CD4-positive, alpha-beta T cell (primary cell): ENCODE data around the gene MORC3. TPM values are rescaled to one million over a fixed set of nuclear protein-coding genes. Genes with fewer than 3 reads are reported as not detected.
"Not testable (repeated sequence)": the region's sequence is repeated elsewhere in the genome, so short reads cannot be mapped to it uniquely, and the experiment has no call there.

Experiments
- ATAC-seq: fragments of 200-7000 bp; cut with Tn5 transposase; one replicate; pipeline ENCODE4 v1.10.0; 2022; ENCODE audit warnings: mild to moderate bottlenecking; ENCODE audit not compliant: poor library complexity
- CTCF ChIA-PET: fragments of 350-600 bp; sonication (Branson Sonifier 250); formaldehyde crosslinking; loops from one replicate; lab custom pipeline; 2021; ENCODE audit warnings: antibody characterized with exemption, inconsistent platforms; lab: Charles Lee
- POLR2A ChIA-PET: fragments of 350-600 bp; sonication (Branson Sonifier 250); formaldehyde crosslinking; loops from one replicate; lab custom pipeline; 2021; ENCODE audit warnings: antibody characterized with exemption, inconsistent platforms; lab: Charles Lee
- DNase-seq, 14 experiments: peaks; one replicate each; pipeline ENCODE4 v3.0.0-alpha.2; 2013 to 2020; ENCODE audit warnings: mixed read lengths in 2 of 14
- H3K27ac ChIP-seq, 2 donors: one replicate each; pipeline versions ENCODE4 v1.5.1 to v1.7.0; 2013; ENCODE audit warnings: low read length in 2 of 2, low read depth in 1 of 2, mild to moderate bottlenecking in 1 of 2
- H3K27me3 ChIP-seq, 2 experiments: 1 replicate in 1 of 2; 2 replicates in 1 of 2; pipeline versions ENCODE4 v1.6.1 to v1.7.0; 2013; ENCODE audit warnings: low read length in 2 of 2, control low read depth in 1 of 2, mild to moderate bottlenecking in 1 of 2, moderate library complexity in 1 of 2; ENCODE audit not compliant: insufficient read depth in 2 of 2, control insufficient read depth in 1 of 2
- H3K36me3 ChIP-seq: one replicate; pipeline ENCODE4 v1.6.1; 2013; ENCODE audit warnings: low read length, control low read depth; ENCODE audit not compliant: insufficient read depth
- H3K4me1 ChIP-seq: one replicate; pipeline ENCODE4 v1.6.1; 2013; ENCODE audit warnings: low read length, control low read depth; ENCODE audit not compliant: insufficient read depth
- H3K4me3 ChIP-seq: one replicate; pipeline ENCODE4 v1.5.1; 2013; ENCODE audit warnings: mild to moderate bottlenecking, low read length, moderate library complexity
- H3K9me3 ChIP-seq, 2 experiments: 1 replicate in 1 of 2; 2 replicates in 1 of 2; pipeline versions ENCODE4 v1.6.1 to v1.7.0; 2013; ENCODE audit warnings: low read length in 2 of 2, mild to moderate bottlenecking in 2 of 2, control low read depth in 1 of 2, moderate library complexity in 1 of 2; ENCODE audit not compliant: control insufficient read depth in 1 of 2, insufficient read depth in 1 of 2
- H3K27ac Mint-ChIP-seq: one replicate; pipeline ENCODE4 v1.8.0; 2020; ENCODE audit warnings: mixed read lengths
- H3K27me3 Mint-ChIP-seq: one replicate; pipeline ENCODE4 v1.8.0; 2021; ENCODE audit warnings: mixed read lengths
- H3K36me3 Mint-ChIP-seq: one replicate; pipeline ENCODE4 v1.8.0; 2021; ENCODE audit warnings: low read depth, mixed read lengths
- H3K4me1 Mint-ChIP-seq: one replicate; pipeline ENCODE4 v1.8.0; 2021; ENCODE audit warnings: low read depth, mixed read lengths
- H3K4me3 Mint-ChIP-seq: one replicate; pipeline ENCODE4 v1.8.0; 2020; ENCODE audit warnings: mild to moderate bottlenecking, mixed read lengths
- H3K9me3 Mint-ChIP-seq: one replicate; pipeline ENCODE4 v1.8.0; 2020; ENCODE audit warnings: mixed read lengths
- CTCF ChIP-seq: fragments of 200-600 bp; IDR thresholded peaks from one replicate; pipeline ENCODE4 v1.8.0; 2022; ENCODE audit warnings: antibody characterized with exemption, mild to moderate bottlenecking
- intact Hi-C, 2 experiments: fragments of 100-400 bp; cut with DNase I in 1 of 2; cut with micrococcal nuclease in 1 of 2; formaldehyde crosslinking; loops; one replicate each; pipeline versions ENCODE4 v1.15.1 to v1.9.0; 2023 to 2025; cut with DNase I, micrococcal nuclease
- polyA plus RNA-seq, 2 donors: library from polyadenylated mRNA; unstranded; fragments of 120-200 nt; gene quantifications; one replicate each; pipeline ENCODE4 v1.2.1, GENCODE V29; 2013
- total RNA-seq, 174 experiments: library from RNA in 2 of 174; stranded (reverse) in 2 of 174; gene quantifications; one replicate each; pipeline ENCODE4 v1.2.3 and lab custom pipeline; 2021 to 2026

The MORC3 gene
- total RNA-seq (10 to 100 TPM; 70.2 to 71.0 TPM), total RNA-seq (lab: John Stamatoyannopoulos, UW) (57.7 to 467 (median 250) reads per million in 172 experiments)
- 46.5 TPM for polyA plus RNA-seq (2013, experiment 1 of 2)
- 57.9 TPM for polyA plus RNA-seq (2013, experiment 2 of 2)

- DNase-seq (peak; percentile 96 to 99 (median 98)), ATAC-seq (peak; percentile 87)
- Mint-ChIP-seq H3K4me3 (peak within 1 kb of the TSS; percentile 90), H3K4me1 (peaks cover 39% of the 10 kb centered on the region), H3K36me3 (peaks cover 46% of the 10 kb centered on the region), H3K27me3 (no peaks in the 10 kb centered on the region), H3K9me3 (no peaks in the 10 kb centered on the region), H3K27ac (peak within 1 kb of the TSS; percentile 98)
- POLR2A ChIA-PET = interaction anchor here (0.6 to 7.7 kb wide), 45 partner anchors 8 to 1244 kb away, joined by 3 to 329 read pairs (median 5); partner anchors contain the start of genes CBR1, CBR3, CHAF1B and DOP1B
- peaks cover 22% of the 10 kb centered on the region for H3K4me1 ChIP-seq
- H3K9me3 ChIP-seq = peaks cover 0 to 12% of the 10 kb centered on the region in 2 experiments
- H3K4me3 ChIP-seq = peak within 1 kb of the TSS; percentile 88
- no peak for TF ChIP-seq CTCF
- peaks cover 2% of the 10 kb centered on the region for H3K36me3 ChIP-seq
- intact Hi-C loops = loop anchor here (1.0 to 5.0 kb wide), 6 partner anchors 22 to 258 kb away; partner anchors contain the start of genes DOP1B (in 1 of the 2) and SETD4 (in 1 of the 2)
- CTCF ChIA-PET = interaction anchor here (0.5 to 2.9 kb wide), 13 partner anchors 9 to 195 kb away, joined by 3 to 18 read pairs (median 4); no protein-coding TSS in a partner anchor
- H3K27ac ChIP-seq = peak within 1 kb of the TSS; percentile 81 to 96
- no peaks in the 10 kb centered on the region for H3K27me3 ChIP-seq
Measured at GRCh38 chr21:36319767-36320420, at the start of gene MORC3. Gene MORC3, plus strand, starts transcription at chr21:36320197. Its CDS starts 68 bp downstream, at chr21:36320265.

GRCh38 chr21:36270786-36271695 lies 49.0 kb upstream of the MORC3 start:
- H3K4me3 Mint-ChIP-seq, H3K4me1 Mint-ChIP-seq, ATAC-seq, DNase-seq, H3K27ac ChIP-seq, H3K9me3 Mint-ChIP-seq, H3K36me3 ChIP-seq, H3K27ac Mint-ChIP-seq, H3K4me1 ChIP-seq, CTCF ChIA-PET, intact Hi-C loops, H3K27me3 ChIP-seq, H3K9me3 ChIP-seq, H3K27me3 Mint-ChIP-seq, H3K4me3 ChIP-seq: not testable (repeated sequence)
- POLR2A ChIA-PET = interaction anchor here (1.1 kb wide), 1 partner anchor 18 kb away, joined by 3 read pairs; no protein-coding TSS in a partner anchor
- H3K36me3 Mint-ChIP-seq = peaks cover 49% of the 10 kb centered on the region

- no peak overlapping the region for H3K27ac ChIP-seq
- ChIA-PET CTCF (no interaction called here), POLR2A (interaction anchor here (0.7 kb wide), 1 partner anchor 46 kb away, joined by 3 read pairs; the partner anchor contains the start of gene MORC3)
- DNase-seq = no peak
- no peak for ATAC-seq
- Mint-ChIP-seq H3K9me3 (no peaks in the 10 kb centered on the region), H3K27ac (peak overlapping the region; percentile 27), H3K4me1 (peaks cover 5% of the 10 kb centered on the region), H3K4me3 (no peak overlapping the region), H3K36me3 (peaks cover 51% of the 10 kb centered on the region), H3K27me3 (no peaks in the 10 kb centered on the region)
- no peak for TF ChIP-seq CTCF
- intact Hi-C loops = no loop called here
- H3K4me3 ChIP-seq = no peak overlapping the region
- no peaks in the 10 kb centered on the region for H3K9me3 ChIP-seq
- H3K4me1 ChIP-seq = no peaks in the 10 kb centered on the region
- H3K36me3 ChIP-seq = peaks cover 19% of the 10 kb centered on the region
- H3K27me3 ChIP-seq = no peaks in the 10 kb centered on the region
Measured at GRCh38 chr21:36274128-36274527, 45.9 kb upstream of the MORC3 start.
